HG03060 (cell line): ENCODE measurements around the gene MGAT2.
"Not testable (repeated sequence)": the region's sequence is repeated elsewhere in the genome, so short reads cannot be mapped to it uniquely, and the experiment has no call there.

Source experiments
- ATAC-seq: cut with Tn5 transposase; IDR thresholded peaks from one replicate; pipeline ENCODE4 v1.9.1; 2021; ENCODE audit warnings: low read depth, moderate number of reproducible peaks; ENCODE audit not compliant: unreplicated experiment

MGAT2 gene

GRCh38 chr14:49607583-49607982, 13.0 kb upstream of the MGAT2 start:
- no peak for ATAC-seq

- no peak for ATAC-seq
Observed at GRCh38 chr14:49612251-49612650, 8.3 kb upstream of the MGAT2 start.

GRCh38 chr14:49612671-49613070, 7.9 kb upstream of the MGAT2 start:
- ATAC-seq, result no peak

GRCh38 chr14:49614196-49614595, 6.4 kb upstream of the MGAT2 start:
- ATAC-seq, result no peak

GRCh38 chr14:49615776-49616175, 4.8 kb upstream of the MGAT2 start:
- ATAC-seq, result no peak

- no peak for ATAC-seq
Observed at GRCh38 chr14:49617852-49618519, 2.6 kb upstream of the MGAT2 start.

GRCh38 chr14:49619273-49619672, 1.3 kb upstream of the MGAT2 start:
- not testable (repeated sequence) for ATAC-seq

GRCh38 chr14:49619730-49620129, 869 bp upstream of the MGAT2 start:
- no peak for ATAC-seq

GRCh38 chr14:49621114-49621881, 699 bp downstream of the MGAT2 start:
- no peak for ATAC-seq

GRCh38 chr14:49622022-49622607, 1.5 kb downstream of the MGAT2 start:
- ATAC-seq, result no peak

- ATAC-seq, result no peak
Observed at GRCh38 chr14:49623387-49623786, 2.8 kb downstream of the MGAT2 start.

- no peak for ATAC-seq
Observed at GRCh38 chr14:49623941-49624839, 3.6 kb downstream of the MGAT2 start.

GRCh38 chr14:49633640-49634546, 13.3 kb downstream of the MGAT2 start:
- peak; percentile 64 for ATAC-seq

- ATAC-seq, result peak; percentile 16
Observed at GRCh38 chr14:49634547-49635334, 14.1 kb downstream of the MGAT2 start, which contains the start of gene DNAAF2. DNAAF2 (minus strand) TSS chr14:49635244; CDS start chr14:49635149, 95 bp downstream.

- ATAC-seq, result no peak
Observed at GRCh38 chr14:49636866-49637265, 16.3 kb downstream of the MGAT2 start.

GRCh38 chr14:49637534-49638078, 17.0 kb downstream of the MGAT2 start:
- no peak for ATAC-seq

- ATAC-seq, result no peak
Observed at GRCh38 chr14:49640540-49641417, 20.2 kb downstream of the MGAT2 start.
